RWPE1 (cell line): Measurements from ENCODE around the gene BLACAT1.
"Not testable (repeated sequence)": the region's sequence is repeated elsewhere in the genome, so short reads cannot be mapped to it uniquely, and the experiment has no call there.

Experiments
- CTCF ChIA-PET: fragments of 350-600 bp; sonication (Branson Sonifier 250); formaldehyde crosslinking; extraction: SDS; loops from one replicate; lab custom pipeline; 2021; lab: Yijun Ruan, JAX
- POLR2A ChIA-PET: fragments of 400-600 bp; formaldehyde crosslinking; extraction: SDS; loops from one replicate; lab custom pipeline; 2020; ENCODE audit warnings: antibody characterized with exemption; ENCODE audit not compliant: low non-redundant PET; lab: Yijun Ruan, JAX
- DNase-seq: peaks from one replicate; pipeline ENCODE4 v3.0.0; 2012; ENCODE audit warnings: low spot score
- H3K27ac ChIP-seq: fragments of 450-650 bp; 2 replicates; pipeline ENCODE4 v1.5.1; 2017
- TF ChIP-seq, protein P1 (sequence below): fragments of 450-650 bp; conservative IDR thresholded peaks from 2 replicates; pipeline ENCODE4 v1.5.1; 2017; ENCODE audit warnings: low read depth, mild to moderate bottlenecking

Gene BLACAT1

DNA sequence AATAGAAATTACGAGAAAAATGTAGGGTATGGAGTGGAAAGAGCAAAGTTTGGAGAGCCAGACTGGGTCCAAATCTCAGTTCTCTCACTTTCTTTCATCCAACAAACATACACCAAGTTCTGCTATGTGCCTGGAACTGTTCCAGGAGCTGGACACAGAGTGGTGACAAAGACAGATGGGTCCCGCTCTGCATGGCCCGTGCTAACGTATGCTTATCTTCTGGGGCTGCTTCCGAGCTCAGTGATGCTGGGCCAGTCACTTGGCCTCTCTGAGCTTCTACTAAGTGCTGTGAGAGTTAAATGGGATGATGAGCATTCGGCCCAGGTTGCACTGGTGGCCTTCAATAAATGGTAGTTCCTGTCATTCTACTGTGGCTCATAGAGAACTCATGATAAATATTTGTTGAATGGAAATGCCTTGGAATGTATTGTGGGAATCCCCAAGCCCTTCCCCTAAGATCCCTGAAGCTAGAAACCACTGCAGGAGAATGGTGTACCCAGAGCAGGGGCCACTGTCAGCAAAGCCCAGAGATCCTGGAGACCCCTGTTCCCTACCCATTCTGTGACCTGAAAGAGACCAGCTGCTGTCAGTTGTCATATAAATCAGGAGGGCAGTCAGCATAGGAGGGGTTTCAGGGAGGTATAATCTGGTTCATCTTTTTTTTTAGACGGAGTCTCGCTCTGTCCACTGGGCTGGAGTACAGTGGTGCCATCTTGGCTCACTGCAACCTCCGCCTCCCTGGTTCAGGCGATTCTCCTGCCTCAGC lies 37.8 kb downstream of the BLACAT1 start:
- ChIA-PET POLR2A (no interaction called here), CTCF (interaction anchor here (0.6 to 4.0 kb wide), 5 partner anchors 13 to 67 kb away, joined by 3 to 28 read pairs (median 4); no protein-coding TSS in a partner anchor)
- no peak overlapping the region for H3K27ac ChIP-seq
- DNase-seq, result no peak
- TF ChIP-seq, protein P1, sequence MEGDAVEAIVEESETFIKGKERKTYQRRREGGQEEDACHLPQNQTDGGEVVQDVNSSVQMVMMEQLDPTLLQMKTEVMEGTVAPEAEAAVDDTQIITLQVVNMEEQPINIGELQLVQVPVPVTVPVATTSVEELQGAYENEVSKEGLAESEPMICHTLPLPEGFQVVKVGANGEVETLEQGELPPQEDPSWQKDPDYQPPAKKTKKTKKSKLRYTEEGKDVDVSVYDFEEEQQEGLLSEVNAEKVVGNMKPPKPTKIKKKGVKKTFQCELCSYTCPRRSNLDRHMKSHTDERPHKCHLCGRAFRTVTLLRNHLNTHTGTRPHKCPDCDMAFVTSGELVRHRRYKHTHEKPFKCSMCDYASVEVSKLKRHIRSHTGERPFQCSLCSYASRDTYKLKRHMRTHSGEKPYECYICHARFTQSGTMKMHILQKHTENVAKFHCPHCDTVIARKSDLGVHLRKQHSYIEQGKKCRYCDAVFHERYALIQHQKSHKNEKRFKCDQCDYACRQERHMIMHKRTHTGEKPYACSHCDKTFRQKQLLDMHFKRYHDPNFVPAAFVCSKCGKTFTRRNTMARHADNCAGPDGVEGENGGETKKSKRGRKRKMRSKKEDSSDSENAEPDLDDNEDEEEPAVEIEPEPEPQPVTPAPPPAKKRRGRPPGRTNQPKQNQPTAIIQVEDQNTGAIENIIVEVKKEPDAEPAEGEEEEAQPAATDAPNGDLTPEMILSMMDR, result no peak

DNA sequence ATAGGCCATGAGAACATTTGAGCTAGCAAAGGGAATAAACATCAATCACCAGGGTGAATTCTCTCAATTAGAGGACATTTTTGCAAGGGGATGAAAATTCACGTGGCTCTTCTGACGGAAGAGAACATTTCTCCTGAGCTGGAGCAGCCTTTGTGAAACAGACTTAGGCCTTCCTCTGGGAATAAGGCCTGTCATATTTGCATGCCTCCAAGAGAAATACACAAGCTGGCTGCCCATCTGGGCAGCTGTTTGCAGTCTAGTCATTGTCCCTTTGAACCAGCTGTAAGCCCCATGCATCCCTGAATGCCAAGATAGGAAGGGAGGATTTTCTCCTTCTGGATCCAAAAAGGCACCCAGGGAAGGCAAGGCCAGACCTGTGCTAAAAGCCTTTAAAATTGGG lies 39.5 kb downstream of the BLACAT1 start:
- no peak overlapping the region for H3K27ac ChIP-seq
- ChIA-PET POLR2A (no interaction called here), CTCF (interaction anchor here (0.6 to 4.0 kb wide), 9 partner anchors 8 to 176 kb away, joined by 3 to 28 read pairs (median 4); no protein-coding TSS in a partner anchor)
- TF ChIP-seq, protein P1, result no peak
- DNase-seq, result no peak

DNA sequence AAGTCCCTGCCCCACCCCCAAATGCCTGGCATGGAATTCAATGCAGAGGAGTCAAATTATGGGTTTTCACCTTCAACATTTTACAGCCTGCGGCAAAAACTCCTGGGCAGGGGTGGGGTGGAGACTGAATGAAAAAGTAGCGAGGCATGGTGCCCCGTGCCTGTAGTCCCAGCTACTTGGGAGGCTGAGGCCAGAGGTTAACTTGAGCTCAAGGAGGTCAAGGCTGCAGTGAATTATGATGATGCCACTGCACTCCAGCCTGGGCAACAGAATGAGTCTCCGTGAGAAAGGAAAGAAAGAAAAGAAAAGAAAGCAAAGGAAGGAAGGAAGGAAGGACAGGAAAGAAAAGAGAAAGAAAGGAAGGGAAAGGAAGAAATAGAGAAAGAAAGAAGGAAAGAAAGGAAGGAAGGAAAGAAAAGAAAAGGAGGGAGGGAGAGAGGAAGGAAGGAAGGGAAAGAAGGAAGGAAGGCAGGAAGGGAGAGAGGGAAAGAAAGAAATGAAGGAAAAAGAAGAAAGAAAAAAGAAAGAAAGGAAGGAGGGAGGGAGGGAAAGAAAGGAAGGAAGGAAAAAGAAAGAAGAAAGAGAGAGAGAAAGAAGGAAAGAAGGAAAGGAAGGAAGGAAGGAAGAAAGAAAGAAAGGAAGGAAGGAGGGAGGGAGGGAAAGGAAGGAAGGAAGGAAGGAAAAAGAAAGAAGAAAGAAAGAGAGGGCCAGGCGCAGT lies 45.1 kb downstream of the BLACAT1 start:
- ChIA-PET CTCF (interaction anchor here (0.9 to 2.1 kb wide), 4 partner anchors 14 to 75 kb away, joined by 3 to 9 read pairs (median 4); no protein-coding TSS in a partner anchor), POLR2A (no interaction called here)

DNA sequence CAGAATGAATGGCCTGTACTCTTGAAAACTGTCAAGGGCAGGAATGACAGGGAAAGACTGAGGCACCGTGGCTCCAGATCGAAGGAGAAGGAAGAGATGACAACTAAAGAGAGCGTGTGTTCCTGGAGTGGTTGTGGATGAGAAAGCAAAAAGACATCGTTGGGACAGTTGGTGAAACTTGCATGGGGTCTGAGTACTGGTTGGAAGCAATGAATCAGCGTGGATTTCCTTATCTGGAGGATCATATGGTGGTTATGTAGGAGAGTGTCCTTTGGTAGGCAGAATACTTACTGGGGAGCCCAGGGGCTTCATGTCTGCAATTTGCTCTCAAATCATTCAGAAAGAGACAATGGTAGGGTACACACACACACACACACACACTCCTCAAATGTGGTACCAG lies 47.9 kb downstream of the BLACAT1 start:
- CTCF ChIA-PET, result interaction anchor here (1.1 kb wide), 1 partner anchor 78 kb away, joined by 4 read pairs; no protein-coding TSS in a partner anchor

More for the DNA sequence above, 45.1 kb downstream of the BLACAT1 start:
- peak; percentile 25 for DNase-seq
- TF ChIP-seq, protein P1, result no peak
- H3K27ac ChIP-seq, result no peak overlapping the region

DNA sequence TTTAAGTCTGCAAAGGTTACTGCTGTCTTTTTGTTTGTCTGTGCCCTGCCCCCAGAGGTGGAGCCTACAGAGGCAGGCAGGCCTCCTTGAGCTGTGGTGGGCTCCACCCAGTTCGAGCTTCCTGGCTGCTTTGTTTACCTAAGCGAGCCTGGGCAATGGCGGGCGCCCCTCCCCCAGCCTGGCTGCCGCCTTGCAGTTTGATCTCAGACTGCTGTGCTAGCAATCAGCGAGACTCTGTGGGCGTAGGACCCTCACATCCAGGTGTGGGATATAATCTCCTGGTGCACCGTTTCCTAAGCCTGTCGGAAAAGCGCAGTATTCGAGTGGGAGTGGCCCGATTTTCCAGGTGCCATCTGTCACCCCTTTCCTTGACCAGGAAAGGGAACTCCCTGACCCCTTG lies 49.6 kb downstream of the BLACAT1 start:
- H3K27ac ChIP-seq, POLR2A ChIA-PET, DNase-seq: not testable (repeated sequence)
- CTCF ChIA-PET, result interaction anchor here (0.7 to 1.9 kb wide), 5 partner anchors 9 to 273 kb away, joined by 3 to 8 read pairs (median 6); no protein-coding TSS in a partner anchor

More for the DNA sequence above, 47.9 kb downstream of the BLACAT1 start:
- TF ChIP-seq, protein P1, result no peak
- H3K27ac ChIP-seq, result no peak overlapping the region
- no peak for DNase-seq
- POLR2A ChIA-PET, result no interaction called here
